CD1c-positive myeloid dendritic cell (primary cell): ENCODE measurements around the gene PATE4.

Source experiments
- DNase-seq: peaks from one replicate; pipeline ENCODE4 v3.0.0-alpha.2; 2016; ENCODE audit errors: extremely low spot score

PATE4 gene

GRCh38 chr11:125887373-125888324 is 54.5 kb downstream of the PATE4 start, which contains the start of gene HYLS1:
TSS of gene HYLS1 (plus strand) at chr11:125887668. CDS start at chr11:125899369, 11,701 bp downstream.
- peak; percentile 99 for DNase-seq
